NCI-H2107 treated with DMSO at 0.1 percent for 48 hours (cell line): ENCODE data around the gene DGCR6.
"Not testable (repeated sequence)": the region's sequence is repeated elsewhere in the genome, so short reads cannot be mapped to it uniquely, and the experiment has no call there.

Source experiments
- DNase-seq: peaks from one replicate; lab custom pipeline; 2025; ENCODE audit not compliant: unreplicated experiment; lab: John Stamatoyannopoulos, UW

The DGCR6 gene

DNA sequence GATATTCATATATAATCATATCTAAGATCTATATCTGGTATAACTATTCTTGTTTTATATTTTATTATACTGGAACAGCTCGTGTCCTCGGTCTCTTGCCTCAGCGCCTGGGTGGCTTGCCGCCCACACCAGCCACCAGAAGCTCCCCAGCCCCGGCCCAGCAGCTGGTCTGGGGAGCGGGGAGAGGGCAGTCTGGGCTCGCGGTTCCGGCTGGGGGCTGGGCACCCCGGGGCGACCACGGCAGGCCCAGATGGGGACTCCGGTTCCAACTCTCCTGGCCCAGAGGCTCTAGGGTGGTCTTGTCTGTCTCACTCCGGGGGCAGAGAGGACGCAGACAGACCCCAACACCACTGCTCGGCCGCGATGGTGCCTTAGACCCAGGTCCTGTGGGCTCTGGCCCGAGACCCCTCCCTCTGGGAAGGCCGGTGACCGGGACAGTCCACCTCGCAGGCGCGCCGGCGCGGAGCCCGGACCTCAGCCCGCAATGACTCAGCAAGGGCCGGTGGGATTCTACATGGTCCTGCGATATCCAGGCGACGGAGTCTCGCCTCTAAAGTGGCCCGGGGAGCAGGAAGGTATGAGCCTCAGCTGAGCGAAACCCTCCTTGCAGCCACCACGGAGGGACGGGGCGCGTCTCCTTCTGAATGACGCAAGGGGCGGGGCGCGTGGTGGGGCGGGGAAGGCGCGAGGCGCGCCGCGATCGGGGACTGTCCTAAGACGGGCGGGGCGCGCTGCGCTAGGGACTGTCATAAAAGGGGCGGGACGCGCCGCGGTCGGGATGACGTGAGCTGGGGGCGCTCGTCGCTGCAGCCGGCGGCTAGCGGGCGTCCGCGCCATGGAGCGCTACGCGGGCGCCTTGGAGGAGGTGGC, at the start of gene DGCR6:
Gene DGCR6 (plus strand): TSS at position 781 of the 870 bp plus-strand sequence. CDS start 55 bp downstream, at position 836.
- DNase-seq = no peak

DNA sequence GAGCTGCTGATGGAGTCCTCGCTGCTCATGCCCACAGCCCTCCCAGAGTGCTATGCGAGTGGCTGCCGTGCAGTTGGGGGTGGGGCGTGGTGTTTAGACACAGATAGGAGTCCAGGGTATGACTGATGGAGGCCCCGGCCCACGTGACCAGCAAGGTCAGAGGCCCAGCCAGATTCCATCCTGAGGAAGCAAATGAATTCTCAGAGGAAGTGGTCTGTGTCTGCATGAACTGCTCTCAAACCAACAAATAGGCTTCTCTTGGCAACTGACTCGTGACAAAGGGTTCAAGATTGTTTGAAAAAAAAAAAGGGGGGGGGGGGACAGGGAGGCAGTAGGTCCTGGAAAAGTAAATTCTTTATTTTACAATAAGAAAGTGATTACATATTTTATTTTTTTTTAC, 46.8 kb upstream of the DGCR6 start:
- DNase-seq = not testable (repeated sequence)

DNA sequence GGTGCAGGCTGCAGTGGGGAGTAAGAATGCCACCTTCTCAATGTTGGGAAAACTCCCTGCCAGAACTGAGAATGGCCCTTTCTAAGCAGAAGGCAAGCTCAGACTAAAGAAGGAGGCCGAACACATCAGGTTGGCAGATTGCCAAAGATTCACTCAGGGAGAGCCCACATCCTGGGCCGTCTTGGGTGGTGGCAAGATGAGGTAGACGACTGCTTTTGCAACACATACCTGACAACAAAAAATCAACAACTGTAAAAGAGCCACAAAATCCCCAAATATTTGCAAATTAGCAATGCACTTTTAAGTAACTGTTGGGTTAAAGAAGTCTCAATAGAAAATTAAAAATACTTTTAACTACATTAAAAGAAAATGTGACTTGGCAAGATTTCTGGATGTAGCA, 24.9 kb upstream of the DGCR6 start:
- not testable (repeated sequence) for DNase-seq

DNA sequence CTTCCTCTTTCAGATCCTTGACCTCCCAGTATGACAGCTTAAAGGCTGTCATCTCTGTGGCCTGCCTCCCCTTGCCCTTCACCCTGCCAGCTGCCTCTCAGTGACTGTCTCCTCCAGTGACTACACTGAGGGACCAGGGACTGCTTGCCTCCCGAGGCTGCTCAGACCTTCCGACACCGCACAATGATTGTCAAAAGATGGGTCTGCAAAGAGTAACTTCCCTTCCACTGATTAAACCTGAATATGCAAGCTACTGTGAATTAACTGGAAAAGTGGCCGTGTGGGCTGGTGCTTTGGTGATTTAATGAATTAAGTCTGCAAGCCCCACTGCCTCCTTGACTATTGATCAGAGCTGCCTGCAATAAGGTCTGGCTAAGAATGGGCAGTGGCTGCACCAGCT, 21.7 kb upstream of the DGCR6 start:
- not testable (repeated sequence) for DNase-seq

DNA sequence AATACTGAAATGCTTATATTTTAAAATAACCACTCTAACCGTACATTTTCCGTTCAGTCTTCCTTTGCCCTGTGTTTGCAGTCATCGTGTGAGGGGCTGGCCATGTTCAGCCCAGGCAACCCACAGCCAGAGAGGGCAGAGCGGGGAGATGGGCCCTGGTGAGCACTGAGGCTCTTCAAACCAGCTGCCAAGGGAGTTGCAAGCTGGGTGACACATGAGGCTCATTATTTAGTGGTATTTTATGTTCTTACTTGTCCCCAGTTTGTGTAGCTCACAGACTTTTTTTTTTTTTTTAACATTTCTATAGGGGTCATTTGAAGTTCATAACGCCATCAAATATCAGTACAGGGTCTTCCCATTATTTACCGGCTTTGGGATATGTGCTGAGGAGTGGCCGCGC, 18.0 kb upstream of the DGCR6 start:
- DNase-seq = no peak

DNA sequence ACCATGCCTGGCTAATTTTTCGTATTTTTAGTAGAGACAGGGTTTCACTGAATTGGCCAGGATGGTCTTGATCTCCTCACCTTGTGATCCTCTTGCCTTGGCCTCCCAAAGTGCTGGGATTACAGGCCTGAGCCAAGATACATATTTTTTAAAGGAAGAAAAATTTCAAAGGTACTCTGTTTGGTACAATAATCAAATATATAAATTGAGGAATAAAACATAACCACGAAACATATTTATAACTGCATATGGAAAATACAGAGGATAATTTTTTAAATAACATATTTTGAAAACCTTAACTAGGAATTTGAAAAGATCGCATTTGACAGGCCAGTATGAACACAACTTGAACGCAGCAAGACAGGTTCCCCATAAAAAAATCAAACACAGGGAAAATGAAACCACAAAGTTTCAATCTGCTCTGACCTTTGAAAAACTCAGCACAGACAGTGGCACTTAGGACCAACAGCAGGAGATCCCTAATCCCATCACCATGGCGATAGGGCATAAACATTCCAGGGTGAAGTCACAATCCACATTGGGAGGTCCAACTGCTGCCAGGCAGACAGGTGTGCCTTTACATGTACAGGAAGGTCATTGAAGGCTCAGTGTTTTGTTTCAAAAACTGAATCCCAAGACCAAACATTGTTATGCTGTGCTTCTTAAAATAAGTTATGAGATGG, 15.5 kb upstream of the DGCR6 start:
- not testable (repeated sequence) for DNase-seq

DNA sequence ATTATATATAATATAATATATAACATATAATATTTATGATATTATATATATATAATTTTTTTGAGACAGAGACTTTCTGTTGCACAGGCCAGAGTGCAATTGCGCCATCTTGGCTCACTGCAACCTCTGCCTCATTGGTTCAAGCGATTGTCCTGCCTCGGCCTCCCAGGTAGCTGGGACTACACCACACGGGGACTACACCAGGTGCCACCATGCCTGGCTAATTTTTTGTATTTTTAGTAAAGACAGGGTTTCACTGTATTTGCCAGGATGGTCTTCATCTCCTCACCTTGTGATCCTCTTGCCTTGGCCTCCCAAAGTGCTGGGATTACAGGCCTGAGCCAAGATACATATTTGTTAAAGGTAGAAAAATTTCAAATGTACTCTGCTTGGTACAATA, 12.3 kb upstream of the DGCR6 start:
- DNase-seq = not testable (repeated sequence)

DNA sequence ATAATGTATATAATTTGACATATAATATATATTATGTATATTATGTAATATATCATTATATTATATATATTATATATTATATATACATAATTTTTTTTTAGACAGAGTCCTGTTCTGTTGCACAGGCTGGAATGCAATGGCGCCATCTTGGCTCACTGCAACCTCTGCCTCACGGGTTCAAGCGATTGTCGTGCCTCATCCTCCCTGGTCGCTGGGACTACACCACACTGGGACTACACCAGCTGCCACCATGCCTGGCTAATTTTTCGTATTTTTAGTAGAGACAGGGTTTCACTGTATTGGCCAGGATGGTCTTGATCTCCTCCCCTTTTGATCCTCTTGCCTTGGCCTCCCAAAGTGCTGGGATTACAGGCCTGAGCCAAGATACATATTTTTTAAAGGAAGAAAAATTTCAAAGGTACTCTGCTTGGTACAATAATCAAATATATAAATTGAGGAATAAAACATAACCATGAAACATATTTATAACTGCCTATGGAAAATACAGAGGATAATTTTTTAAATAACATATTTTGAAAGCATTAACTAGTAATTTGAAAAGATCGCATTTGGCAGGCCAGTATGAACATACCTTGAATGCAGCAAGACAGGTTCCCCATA, 10.0 kb upstream of the DGCR6 start:
- not testable (repeated sequence) for DNase-seq

DNA sequence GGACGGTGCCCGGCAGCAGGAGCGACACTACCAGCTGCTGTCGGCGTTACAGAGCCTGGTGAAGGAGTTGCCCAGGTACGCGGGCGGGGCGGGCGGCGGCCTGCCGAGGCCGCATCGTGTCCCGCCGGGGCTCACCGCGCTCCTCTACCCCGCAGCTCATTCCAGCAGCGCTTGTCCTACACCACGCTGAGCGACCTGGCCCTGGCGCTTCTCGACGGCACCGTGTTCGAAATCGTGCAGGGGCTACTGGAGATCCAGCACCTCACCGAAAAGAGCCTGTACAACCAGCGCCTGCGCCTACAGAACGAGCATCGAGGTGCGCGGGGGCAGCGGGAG, 258 bp downstream of the DGCR6 start:
- not testable (repeated sequence) for DNase-seq

DNA sequence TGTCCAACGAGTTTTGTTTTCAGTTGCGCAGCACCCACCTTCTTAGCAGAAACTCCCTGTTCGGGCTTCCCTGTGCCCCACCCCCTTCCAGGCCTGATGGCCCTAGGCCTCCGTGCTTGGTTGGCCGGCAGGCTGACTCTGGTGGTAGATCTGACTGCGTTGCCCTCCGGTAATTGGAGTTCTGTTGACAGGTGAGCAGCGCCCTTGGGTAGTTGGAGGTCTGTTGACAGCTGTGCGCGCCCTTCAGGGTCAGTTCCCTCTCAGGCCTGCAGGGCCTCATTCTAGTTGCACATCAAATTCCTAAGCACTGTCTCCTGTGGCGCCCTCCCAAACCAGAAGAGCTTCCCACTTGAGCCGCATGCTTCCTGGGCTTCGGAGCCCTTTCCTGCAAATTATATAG, 776 bp downstream of the DGCR6 start:
- no peak for DNase-seq

DNA sequence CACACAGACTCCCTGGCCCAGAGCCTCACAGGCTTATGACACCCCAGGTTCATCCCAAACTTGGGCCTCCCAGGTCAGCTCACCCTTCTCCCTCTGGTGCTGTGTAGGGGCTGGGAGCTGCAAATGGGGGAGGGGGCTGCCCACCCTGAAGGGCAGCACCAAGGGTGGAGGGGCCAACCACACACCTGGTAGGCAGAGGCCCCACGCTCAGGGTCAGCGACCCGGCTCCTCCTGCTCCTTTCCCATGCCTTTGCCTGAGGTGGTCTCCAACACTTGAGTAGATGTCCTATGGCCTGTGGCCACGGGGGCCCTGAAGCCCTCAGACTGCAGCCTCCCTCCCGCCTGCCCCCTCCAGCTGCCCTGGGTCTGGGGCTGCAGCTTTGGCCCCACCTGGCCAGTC, 3.4 kb downstream of the DGCR6 start:
- DNase-seq = no peak

DNA sequence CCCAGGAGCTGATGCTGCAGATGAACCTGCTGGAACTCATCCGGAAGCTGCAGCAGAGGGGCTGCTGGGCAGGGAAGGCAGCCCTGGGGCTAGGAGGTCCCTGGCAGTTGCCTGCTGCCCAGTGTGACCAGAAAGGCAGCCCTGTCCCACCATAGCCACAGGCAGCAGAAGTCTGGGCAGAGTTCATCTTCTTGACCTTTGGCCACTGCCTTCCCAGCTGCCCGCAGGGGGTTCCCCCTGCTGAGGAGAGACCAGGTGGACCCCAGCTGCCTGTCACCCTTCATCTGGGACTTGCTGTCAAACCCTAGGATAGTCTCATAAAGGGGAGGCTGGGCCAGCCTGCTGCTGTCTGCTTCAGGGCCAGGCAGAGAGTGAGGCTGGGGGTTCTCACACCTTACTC, 5.4 kb downstream of the DGCR6 start:
- DNase-seq = not testable (repeated sequence)

DNA sequence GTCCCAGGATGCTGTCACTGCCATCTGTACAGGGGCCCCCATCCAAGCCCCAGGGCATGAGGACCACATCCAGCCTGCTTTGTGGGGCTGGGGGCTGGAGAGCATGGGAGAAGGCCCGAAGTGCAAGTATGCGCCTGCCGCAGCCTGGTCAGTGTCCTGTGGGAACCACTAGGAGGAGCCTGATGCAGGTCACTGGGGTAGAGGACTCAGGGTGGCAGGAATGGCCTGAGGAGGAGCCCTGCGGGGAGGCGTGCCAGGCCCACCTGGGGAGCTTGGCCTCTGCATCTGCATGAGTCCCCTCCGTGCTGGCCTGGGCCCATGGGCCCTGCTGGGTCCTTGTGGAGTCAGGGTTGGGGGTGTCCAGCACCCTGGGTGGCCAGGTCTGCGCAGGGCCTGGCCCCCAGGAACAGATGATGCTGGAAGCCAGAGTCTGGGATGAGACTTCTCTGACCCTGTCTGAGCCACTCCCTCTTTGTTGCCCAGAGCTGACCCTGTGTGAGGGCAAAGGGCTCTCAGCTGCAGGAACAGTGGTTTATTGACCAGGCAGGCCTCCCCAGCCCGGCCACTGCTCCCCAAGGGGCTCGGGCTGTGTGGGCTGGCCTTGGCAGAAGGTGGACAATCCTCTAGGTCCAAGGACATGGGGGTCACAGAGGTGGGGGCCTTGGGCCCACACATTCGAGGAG, 6.3 kb downstream of the DGCR6 start:
- not testable (repeated sequence) for DNase-seq

DNA sequence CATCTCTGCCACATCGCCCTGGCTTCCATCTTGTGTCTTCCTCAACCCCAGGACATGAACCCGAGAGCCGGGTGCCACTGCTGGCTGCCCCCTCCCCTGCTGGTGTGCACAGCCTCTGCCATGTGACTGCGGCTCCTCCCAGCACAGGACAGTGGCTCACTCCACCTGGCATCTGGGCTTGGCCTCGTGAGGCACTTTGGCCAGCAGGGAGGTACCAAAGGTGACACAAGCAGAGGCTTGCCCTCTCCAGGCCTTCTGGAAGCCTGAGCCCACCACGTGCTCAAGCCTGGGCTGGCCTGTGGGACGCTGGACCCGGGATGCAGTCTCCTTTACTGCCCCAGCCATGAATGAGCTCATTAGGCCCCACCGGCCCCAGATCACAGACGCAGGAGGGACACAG, 8.4 kb downstream of the DGCR6 start:
- DNase-seq = not testable (repeated sequence)

DNA sequence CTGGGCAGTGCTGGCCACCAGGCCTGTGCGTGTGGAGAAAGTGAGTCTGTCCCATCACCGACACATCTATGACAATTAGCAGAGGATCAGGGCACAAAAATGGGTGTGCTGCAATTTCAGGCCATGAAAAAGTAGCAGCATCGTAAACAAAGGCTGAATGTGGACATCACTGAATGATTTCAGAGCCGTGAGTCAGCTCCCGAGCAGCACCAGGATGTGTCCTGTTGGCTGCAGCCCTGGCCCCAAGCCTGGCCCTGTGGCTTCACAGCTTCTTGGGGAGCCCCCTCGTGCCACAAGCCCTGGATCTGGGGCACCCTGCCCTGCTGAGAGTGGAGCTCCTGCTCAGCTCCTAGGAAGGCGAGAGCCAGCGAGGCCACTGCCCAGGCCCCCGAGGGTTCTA, 9.4 kb downstream of the DGCR6 start:
- DNase-seq = not testable (repeated sequence)

DNA sequence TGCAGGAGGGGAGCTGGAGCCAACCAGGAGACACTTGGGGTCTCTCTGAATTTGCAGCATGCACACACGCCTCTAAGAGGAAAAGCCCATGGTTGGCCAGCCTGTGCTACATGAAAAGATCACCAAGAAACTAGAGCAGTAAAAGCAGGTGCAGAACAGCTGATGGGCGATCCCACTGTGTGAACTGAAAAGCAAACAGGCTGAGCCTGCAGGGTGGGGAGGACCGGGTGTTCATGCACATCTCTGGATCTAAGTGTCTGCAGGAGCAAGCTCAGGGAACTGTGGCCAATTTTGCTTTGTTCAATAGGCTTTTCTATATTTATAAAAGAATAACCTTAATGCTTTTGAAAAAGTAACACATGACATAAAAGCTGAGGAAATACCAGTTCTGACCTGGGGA, 11.7 kb downstream of the DGCR6 start:
- not testable (repeated sequence) for DNase-seq

DNA sequence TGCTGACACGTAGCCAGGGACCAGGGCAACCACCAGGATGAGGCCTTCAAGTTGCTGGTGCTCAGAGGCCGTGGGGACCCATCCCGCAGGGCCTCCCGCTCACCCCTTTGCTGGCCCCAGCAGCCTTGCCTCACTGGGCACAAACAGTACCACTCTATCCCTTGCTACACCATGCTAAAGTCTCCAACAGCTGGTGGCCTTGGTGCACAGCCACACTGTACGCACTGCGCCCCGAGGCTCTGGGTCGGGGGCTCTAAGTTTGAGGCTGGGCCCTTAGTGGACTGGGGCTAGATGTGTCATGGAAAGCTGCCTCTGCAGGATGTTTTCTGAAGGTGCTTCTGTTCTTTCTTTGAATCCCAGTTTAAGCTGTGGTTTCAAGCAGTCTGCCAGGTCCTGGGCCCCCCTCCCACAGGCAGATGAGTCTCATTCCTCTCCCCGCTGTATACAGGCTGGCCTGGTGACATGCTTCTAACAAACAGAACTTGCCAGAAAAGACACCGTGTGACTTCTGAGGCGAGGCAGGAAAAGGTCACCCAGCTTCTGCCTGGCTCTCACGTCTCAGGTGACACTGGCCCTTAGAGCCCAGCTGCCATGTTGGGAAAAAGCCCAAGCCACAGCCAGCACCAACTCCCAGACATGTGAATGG, 14.3 kb downstream of the DGCR6 start:
- not testable (repeated sequence) for DNase-seq

DNA sequence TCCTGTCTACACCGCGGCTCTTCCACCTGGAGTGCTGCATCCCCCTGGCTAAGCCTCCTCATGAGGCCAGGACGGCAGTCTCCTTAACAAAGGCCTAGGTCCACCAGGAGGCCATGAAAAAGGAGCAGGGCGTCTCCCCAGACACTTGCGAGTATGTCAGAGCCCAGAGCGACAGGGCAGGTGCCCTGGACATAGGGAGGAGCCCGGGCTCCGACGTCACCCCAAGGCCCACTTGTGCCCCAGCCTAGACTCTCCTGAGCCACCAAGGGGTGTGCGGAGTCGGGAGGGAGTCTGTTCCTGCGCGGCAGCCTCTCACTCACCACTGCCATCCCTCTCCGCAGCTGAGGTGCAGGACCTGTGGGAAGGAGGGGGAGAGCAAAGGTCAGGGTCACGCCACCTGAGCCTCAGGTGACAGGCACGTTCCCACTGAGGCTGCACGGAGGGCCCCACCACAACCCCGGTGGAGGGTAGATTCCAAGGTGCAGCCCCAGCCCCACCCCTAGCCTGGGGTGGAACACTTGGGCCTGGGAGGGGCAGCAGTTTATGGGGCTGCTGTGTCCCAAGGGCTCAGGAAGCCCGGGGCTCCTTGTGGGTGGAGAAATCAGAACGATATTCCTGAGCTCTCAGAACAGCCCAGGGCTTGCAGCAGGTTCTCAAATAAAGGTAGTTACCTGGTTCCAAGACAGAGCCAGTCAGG, 19.4 kb downstream of the DGCR6 start:
- no peak for DNase-seq

DNA sequence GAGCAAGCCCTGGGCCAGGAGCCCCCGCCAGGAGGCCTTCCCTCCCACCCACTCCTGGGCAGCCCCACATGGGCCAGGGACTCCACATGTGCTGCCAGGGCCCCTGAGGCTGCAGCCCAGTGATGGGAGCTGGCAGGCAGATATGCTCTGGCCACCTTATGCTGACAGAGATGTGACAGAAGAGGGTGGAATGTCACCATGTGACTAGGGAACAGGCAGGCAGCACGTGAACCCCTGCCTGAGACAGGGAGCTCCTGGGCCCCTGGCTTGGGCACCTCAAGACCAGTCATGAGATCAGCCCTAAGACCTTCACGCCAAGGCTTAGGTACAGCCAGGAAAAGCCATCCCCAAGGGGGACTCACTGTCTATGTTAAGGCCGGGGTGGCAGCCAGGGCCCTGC, 20.9 kb downstream of the DGCR6 start:
- no peak for DNase-seq

DNA sequence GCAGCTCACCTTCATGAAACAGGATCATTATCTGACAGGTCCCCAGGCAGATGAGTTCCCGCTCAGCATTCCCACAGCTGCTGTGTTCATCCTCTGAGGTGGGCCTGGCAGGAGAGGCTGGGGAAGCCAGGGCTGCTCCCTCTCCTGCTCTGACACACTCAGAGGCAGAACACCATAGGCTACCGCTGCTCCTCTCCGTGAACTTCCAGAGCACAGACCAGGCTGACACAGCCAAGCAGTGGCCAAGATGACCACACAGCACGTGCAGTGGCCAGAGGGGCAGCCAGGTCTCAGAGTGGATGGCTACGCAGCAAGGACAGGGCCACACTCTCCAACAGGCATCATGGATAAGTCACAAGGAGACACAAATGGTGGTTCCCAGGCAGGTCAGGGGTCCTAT, 21.5 kb downstream of the DGCR6 start:
- no peak for DNase-seq
